Measurements from ENCODE around the gene NUP214.

NUP214 gene

DNA sequence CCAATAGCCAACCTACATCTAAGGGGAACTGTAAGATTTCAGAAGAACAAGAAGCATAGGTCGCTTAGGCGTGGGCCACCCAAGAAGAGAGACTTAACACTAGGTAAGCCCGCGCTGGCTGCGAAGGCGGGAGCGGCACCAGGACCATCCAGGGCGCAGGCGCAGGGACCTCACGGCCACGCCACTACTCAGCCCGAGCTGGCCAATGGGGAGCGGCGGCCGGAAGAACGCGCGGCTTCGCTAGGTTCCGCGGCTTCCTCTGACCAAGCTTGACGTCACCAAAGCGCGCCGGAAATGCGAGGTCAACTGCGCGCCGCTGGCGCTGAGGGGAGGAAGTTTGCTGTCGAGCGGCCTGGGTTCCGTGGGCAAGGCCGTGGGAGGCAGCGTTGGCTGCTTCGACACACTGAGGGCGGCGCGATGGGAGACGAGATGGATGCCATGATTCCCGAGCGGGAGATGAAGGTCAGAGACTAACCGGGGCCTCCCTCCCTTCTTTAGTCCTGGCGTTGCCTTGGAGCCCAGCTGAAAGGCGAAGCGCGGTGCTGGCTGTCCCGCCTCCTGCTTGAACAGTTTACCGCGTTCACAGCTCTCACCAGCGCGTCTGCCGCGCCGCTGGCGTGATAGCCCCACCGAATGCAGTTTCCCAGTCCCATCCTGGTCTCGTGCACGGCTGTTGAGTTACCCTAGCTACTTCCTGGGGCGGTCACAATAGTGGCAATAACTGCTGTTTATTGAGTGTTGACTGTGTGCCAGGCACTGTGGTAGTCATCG, at the start of gene NUP214:
Gene NUP214 (plus strand): TSS at position 299 of the 771 bp plus-strand sequence. CDS start 119 bp downstream, at position 418.
- peak; percentile 100 for DNase-seq

DNA sequence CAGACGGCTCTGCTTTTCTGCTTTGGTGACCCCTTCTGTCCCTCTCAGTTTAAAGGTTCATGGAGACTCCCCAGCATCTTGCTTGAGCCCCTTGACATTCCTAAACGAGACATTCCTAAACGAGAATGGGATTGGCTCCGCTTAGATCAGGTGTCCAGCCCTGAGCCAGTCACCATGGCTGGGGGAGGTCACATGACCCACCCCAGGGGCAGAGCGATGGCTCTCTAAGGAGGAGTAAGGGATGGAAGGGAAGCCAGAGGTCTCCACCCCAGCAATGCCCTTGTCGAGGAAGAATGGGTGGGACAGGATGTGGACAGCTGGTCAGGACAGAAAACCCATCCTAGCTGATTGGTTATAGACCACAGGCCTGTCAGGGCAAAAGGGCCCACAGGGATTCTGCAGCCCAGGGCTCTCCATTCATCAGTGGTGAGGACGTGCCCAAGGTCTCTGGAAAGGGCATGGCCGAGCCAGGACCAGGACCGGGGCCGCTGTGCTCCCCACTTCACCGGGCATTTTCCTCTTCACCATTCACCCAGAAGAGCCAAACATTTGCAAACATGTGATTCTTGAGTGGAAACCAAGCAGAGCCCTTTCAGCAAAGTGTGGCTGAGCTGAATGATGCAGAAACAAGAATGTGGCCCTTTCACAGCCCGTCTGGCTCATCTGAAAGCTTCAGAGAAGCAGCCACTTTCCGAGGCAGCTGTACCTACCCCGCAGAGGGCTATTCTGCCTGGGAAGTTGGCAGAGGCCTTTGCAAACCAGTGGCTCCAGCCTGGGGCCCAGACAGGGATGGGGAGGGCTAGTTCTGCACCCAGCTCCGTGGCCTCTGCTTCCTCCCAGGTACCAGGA, 48.8 kb upstream of the NUP214 start:
- DNase-seq: no peak

- no peak for DNase-seq
Measured at GRCh38 chr9:131078427-131079366, 46.7 kb upstream of the NUP214 start.

- DNase-seq: no peak
Measured at GRCh38 chr9:131080589-131080988, 44.8 kb upstream of the NUP214 start.

DNA sequence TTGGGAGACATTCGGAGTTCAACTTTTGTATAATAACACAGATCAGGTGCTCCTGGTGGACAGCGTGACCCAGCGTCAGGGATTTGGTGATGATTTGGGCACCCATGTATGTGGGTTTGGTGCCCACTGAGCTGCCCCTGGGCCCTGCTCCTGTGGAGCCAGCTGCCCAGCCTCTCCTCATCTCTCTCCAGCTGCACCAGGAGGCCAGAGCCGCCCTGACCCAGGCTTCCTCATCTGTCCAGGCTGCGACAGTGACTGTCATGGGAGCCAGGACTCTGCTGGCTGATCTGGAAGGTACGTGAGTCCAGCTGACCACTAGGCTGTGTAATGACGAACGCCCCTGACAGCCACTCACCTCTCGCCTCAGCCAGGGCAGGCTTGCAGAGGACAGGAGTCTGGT, 43.5 kb upstream of the NUP214 start:
- no peak for DNase-seq

GRCh38 chr9:131082774-131083512, 42.4 kb upstream of the NUP214 start:
- no peak for DNase-seq

DNA sequence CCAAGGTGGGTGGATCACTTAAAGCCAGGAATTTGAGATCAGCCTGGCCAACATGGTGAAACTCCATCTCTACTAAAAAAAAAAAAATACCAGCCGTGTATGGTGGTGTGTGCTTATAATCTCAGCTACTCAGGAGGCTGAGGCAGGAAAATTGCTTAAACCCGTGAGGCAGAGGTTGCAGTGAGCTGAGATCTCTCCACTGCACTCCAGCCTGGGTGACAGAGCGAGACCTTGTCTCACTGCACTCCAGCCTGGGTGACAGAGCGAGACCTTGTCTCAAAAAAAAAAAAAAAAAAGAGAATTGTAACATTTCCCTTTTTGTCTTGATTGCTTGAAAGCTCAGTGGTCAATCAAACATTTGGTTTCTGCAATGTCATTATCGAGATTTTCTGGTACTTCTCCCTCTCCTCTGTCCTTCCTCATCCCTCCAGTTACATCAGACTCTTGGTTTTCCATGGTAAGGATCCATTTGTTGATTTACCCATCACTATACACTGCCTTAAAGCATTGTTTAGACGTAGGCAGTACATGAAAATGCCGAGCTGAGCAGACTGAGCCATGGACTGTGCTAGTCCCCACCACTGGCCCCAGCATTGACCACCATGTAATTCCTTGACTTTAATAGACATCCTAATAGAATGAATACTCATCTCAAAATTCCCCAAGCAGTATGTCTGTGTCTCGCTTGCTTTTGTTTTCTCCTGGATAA, 40.6 kb upstream of the NUP214 start:
- DNase-seq: no peak

DNA sequence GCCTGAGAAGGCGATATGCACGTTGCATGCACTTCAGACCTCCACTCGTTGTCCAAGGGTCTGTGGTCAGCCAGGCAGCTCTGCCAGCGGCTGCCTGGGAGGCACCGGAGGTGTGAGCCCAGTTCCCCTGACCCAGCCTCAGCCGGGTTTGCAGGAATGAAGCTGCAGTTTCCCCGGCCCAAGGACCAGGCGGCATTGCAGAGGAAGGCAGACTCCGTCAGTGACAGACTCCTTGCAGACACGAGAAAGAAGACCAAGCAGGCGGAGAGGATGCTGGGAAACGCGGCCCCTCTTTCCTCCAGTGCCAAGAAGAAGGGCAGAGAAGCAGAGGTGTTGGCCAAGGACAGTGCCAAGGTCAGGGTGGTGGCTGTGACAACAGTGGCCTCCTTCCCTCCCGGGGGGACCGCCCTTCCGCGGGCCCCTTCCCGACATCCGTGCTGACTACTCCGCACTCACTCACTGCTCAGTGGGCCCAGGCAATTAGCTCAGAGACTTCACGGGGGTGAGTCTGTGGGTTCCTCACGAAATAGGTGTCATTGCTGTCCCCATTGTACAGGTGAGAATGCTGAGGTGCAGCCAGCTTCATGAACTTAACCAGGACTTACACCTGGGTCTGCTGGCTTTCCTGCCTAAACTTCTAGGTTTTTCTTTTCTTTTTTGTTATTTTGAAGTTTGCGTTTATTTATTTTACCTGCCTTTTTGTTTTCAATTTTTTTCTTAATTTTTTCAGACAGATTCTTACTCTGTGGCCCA, 39.8 kb upstream of the NUP214 start:
- no peak for DNase-seq

DNA sequence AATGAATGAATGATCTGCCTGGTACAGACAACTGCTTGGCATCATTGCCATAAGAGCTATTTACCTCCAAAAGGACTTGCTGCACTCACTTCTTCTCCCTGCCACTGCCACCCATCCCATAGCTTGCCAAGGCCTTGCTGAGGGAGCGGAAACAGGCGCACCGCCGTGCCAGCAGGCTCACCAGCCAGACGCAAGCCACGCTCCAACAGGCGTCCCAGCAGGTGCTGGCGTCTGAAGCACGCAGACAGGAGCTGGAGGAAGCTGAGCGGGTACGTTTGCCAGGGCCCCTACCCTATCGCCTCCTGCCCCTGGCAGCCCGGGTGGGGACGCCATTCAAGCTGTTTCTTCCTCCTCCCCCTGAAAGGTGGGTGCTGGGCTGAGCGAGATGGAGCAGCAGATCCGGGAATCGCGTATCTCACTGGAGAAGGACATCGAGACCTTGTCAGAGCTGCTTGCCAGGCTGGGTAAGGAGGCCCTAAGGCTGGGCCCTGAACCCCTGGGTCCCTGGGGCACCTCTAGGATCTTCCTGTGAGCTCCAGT, 38.0 kb upstream of the NUP214 start:
- DNase-seq: no peak

- no peak for DNase-seq
Measured at GRCh38 chr9:131090025-131090787, 35.2 kb upstream of the NUP214 start.

GRCh38 chr9:131091352-131091992, 33.9 kb upstream of the NUP214 start:
- DNase-seq: no peak

DNA sequence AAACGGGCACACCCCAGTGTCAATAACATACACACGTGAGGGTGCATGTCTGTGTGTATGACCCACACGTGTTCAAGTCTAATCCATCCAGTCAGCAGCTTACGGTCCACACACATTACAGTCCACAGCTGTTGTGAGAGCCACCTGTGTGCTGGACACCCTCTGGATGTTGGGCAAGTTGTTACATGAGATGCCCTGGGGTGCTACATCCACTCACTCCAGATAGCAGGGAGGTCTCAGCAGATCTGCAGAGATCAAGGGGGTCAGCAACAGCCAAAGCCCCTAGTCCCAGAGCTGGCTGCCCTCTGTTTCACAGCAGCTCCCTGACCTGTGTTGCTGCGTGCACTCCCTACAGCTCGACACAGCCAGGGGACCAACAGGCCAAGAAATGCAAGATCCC, 33.4 kb upstream of the NUP214 start:
- DNase-seq: no peak

DNA sequence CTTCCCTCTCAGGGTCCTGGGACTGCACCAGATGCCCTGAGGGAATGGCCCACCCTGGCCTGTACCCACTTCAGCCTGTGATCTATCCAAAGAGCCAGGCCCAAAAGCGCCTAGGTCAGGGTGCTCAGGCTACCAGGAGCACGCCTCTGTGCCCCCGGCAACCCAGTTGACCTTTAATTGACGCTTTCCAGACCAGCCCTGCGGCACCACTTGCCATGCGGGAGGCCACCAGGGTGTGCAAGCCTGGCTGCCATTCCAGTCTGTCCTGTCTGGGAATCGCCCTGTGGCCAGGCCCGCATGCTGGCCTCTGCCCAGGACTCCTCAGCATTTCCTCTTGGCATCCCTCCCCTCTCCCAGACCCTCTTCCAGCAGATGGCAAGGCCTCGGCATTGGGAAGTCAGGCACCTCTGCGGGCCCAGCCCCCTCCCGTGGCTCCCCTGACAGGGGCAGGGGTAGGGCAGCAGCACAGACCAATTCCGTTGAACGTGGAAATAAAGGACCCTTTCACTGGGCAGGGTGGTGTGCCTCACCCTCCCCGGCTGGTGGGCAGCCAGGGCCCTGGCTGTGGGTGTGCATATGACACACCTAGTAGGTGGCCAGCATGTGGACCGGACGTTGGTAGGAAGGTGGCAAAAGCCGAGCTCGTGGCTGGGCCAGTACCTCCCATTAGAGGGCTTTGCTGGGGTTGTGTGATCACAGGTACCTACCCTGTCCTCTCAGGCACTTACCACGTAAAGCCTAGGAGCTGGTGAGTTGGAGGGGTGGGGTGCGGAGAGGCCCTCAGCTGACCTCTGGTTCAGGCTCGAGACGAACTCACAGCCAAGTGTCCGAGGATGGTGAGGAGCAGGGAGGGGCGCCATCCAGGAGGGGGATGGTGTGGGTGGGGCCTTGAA, 32.6 kb upstream of the NUP214 start:
- no peak for DNase-seq

DNA sequence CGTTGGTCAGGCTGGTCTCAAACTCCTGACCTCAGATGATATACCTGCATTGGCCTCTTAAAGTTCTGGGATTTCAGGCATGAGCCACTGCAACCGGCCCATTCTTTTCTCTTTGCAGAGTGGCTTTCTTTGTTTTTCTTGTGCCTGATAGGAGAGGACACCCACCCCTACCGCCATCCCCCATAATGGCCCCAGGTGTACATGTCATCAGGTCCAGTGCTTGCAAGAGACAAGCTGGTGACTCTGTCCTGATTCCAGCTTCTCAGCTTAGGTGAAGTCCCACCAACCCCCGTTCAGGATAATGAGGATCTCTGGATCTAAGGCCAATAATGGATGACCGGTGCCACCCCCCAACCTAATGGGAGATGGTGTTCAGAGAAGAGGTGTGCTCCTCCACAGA, 31.4 kb upstream of the NUP214 start:
- DNase-seq: no peak

DNA sequence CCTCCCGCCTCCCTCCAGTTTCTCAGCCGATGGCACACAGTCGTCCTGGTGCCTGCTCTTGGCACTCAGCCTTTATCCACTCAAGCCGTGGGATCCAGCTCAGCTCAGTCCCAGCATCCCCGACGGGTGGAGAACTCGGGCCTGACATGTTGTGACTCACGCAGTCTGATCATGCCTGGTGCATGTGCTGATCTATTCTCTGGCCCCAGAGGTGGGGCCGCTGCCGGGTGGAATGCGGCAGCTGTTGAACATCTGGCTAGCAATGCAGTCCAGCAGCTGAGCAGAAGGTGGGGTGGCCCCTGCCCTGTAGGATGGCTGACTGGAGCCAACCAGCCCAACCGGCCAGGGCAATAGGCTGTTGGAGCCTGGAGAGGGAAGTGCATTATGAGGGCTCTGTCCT, 30.8 kb upstream of the NUP214 start:
- no peak for DNase-seq

DNA sequence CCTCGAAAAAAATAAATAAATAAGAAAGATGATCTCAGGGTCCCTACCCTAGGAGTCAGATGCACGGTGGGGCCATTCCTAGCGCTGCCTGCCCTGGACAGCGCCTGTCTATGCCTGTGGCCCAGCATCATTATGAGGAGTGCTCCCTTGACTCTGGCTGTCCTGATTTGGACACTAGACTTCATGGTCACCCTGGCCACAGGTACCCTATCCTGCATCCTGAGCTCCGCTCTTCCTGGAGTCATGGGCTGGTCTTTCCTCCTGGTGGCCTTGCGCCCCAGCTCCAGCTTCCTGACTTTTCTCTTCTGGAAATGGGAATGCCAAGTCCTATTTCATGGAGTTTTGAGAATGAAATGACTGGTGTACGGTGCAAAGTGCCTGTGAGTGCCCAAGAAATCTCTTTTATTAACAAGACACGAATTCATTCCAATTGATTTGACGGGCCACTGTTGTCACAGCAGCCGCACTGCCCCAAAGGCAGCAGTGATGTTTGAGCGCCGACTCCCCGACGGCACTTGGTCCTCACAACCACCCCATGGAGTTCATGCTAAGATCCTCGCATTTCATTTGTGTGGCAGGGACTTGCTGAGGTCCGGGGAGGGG, 29.6 kb upstream of the NUP214 start:
- DNase-seq: no peak

DNA sequence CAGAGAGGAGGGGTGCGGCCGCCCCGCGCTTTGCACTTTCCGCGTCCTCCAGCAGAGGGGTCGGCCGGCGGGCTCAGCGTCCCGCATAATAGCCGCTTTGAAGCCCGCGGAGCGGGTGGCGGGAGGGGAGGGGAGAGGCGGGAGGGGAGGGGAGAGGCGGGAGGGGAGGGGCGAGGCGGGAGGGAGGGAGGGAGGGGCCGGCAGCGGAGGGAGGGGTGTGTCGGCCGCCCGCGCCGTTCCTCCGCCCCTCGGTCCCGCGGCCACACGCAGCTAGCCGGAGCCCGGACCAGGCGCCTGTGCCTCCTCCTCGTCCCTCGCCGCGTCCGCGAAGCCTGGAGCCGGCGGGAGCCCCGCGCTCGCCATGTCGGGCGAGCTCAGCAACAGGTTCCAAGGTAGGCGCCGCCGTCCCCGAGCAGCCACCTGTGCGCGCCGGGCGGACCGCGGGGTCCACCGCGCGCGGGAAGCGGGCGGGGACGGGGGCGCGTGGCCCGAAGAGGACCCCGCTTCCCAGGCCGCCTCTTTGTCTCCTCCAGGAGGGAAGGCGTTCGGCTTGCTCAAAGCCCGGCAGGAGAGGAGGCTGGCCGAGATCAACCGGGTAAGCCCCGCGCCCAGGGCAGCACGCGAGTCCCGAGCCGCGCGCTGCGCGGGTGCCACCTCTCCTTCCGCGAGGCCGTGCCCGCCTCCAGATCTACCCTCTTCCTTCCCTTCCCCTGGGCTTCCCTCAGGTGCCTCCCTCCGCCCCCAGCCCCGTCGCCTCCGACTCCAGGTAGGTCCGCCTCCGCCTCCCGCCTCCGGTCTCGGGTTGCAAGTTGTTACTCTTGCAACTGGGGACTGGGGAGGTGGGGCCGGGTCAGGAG, 28.9 kb upstream of the NUP214 start, which contains the start of gene AIF1L:
Gene AIF1L (plus strand): TSS at position 263 of the 857 bp plus-strand sequence. CDS start 99 bp downstream, at position 362.
- peak; percentile 91 for DNase-seq

Data from eye (tissue), 1 donor.